HG03139 (cell line): Measurements from ENCODE around the gene FAM20A.
"Not testable (repeated sequence)": the region's sequence is repeated elsewhere in the genome, so short reads cannot be mapped to it uniquely, and the experiment has no call there.

Experiments used
- ATAC-seq: cut with Tn5 transposase; IDR thresholded peaks from one replicate; pipeline ENCODE4 v1.9.1; 2021; ENCODE audit not compliant: unreplicated experiment

FAM20A gene

GRCh38 chr17:68592682-68593641 is 8.2 kb downstream of the FAM20A start:
- no peak for ATAC-seq

DNA sequence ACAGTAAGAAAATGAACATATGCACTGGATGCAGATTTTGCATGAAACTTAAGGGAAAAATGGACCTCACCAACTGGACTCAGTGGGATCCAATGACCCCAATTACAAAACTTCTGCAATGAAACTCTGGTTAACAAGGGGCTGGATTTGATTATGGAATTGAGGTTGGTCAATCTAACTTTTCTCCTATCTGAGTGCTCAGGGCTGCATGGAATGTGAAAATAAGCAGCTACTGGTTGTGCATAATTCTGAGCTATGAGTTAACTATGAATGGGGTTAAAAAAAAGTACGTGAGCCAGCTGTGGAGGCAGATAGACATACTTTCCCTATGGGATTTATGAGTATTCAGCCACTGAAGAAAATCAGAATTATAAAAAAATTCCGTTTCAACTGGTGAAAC is 9.2 kb downstream of the FAM20A start:
- no peak for ATAC-seq

- no peak for ATAC-seq
These were observed 9.6 kb downstream of the FAM20A start for GRCh38 chr17:68591583-68591982.

- ATAC-seq = no peak
These were observed 12.1 kb downstream of the FAM20A start for GRCh38 chr17:68589086-68589485.

- no peak for ATAC-seq
These were observed 12.8 kb downstream of the FAM20A start for GRCh38 chr17:68588362-68588761.

- no peak for ATAC-seq
These were observed 13.3 kb downstream of the FAM20A start for GRCh38 chr17:68587847-68588246.

DNA sequence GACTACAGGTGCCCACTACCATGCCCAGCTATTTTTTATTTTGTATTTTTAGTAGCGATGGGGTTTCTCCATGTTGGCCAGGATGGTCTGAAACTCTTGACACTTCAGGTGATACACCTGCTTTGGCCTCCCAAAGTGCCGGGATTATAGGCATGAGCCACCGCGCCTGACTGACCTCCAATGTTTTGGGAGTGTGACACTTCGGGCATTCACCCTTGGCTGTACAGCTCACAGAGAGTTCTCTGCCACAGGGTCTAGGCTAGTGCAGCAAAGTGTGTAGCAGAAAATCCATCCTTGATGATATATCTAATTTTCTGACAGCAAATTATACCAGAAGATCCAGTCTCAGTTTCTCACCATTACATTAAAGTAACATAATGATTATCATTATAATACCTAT is 14.1 kb downstream of the FAM20A start:
- no peak for ATAC-seq

- no peak for ATAC-seq
These were observed 15.5 kb downstream of the FAM20A start for GRCh38 chr17:68585643-68586042.

GRCh38 chr17:68584581-68585303 is 16.4 kb downstream of the FAM20A start:
- ATAC-seq = no peak

DNA sequence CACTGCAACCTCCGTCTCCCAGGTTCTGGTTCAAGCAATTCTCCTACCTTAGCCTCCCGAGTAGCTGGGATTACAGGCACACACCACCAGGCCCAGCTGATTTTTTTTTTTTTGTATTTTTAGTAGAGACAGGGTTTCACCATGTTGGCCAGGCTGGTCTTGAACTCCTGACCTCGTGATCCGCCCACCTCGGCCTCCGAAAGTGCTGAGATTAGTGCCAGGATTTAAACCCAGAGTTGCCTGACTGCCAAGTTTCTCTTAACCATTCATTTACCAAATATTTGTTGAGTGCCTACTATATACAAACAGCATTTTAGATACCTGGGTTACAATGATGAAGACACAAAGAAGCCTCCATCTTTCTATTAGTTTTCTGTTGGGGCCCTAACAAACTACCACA is 18.3 kb downstream of the FAM20A start:
- ATAC-seq = not testable (repeated sequence)

GRCh38 chr17:68581863-68582645 is 19.1 kb downstream of the FAM20A start:
- ATAC-seq = no peak

GRCh38 chr17:68580236-68580770 is 20.9 kb downstream of the FAM20A start:
- ATAC-seq = no peak

DNA sequence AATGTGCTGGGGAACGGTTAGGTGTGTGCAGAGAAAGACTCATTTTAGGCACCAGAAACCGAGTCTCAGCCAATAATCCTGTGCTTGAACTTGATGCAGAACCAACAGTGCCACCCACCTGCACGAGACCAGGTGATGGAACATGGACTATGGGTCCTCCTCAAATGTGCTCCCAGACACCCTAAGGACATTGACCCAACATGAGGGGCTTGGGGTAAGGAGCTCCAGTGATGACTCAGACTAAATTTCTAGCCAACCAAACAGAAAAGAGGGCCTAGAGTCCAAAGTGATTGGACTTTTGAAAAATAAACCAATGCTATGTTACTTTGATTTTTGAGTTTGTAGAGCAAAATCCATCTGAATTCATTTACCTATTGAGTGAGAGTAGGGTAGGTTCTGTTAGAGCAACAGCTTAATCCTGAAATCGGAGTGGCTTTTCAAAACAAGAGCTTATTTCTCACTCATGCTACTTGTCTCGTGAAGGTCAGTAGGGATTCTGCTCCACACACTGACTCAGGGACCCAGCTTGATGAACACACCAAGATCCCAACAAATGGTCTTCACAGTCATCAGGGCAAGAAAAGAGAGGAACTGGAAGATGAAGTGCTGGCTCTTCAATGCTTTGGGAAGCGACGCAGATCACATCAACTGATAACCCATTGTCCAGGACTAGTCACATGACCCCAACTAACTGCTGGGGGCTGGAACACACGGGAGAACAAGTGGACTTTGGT is 21.8 kb downstream of the FAM20A start:
- no peak for ATAC-seq

GRCh38 chr17:68578236-68578635 is 22.9 kb downstream of the FAM20A start:
- no peak for ATAC-seq

- no peak for ATAC-seq
These were observed 23.7 kb downstream of the FAM20A start for GRCh38 chr17:68577497-68577821.

- no peak for ATAC-seq
These were observed 24.2 kb downstream of the FAM20A start for GRCh38 chr17:68576811-68577496.

DNA sequence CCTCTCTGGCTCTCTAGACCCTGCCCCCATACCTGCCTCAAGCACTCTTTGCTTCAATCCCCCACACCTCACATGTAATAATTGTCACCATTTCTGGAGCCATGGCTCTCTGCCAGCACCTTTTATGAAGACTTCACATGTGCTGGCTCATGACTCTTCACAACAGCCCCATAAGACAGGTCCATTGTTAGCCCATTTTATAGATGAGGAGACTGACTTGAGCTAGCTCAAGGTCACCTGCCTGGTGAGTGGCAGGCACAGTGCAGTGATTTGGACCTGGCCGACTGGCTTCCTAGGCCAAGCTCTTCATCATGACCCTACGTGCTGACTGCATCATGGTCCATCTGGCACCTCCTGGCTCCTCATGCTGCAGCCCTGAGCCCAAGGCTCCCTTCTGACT is 25.0 kb downstream of the FAM20A start:
- no peak for ATAC-seq

DNA sequence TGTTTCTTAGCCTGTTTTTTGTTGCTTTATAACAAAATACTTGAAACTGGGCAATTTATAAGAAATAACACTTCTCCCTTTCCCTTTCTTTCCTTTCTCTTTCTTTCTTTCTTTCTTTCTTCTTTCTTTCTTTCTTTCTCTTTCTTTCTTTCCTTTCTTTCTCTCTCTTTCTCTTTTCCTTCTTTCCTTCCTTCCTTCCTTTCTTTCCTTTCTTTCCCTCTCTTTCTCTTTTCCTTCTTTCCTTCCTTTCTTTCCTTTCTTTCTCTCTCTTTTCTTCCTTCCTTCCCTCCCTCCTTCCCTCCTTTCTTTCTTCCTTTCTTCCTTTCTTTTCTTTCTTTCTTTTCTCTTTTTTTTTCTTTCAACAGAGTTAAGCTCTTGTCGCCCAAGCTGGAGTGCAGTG is 27.8 kb downstream of the FAM20A start:
- no peak for ATAC-seq

GRCh38 chr17:68572138-68572842 is 28.9 kb downstream of the FAM20A start:
- no peak for ATAC-seq
